Epithelial cell of esophagus (primary cell): ENCODE measurements around the gene VSTM2B.

Experiments used
- DNase-seq: peaks from one replicate; pipeline ENCODE4 v3.0.0; 2010; ENCODE audit warnings: low read depth
- H3K4me3 ChIP-seq: 2 replicates; pipeline ENCODE4 v1.5.1; 2011; ENCODE audit warnings: mild to moderate bottlenecking, low read length, control low read depth
- CTCF ChIP-seq: IDR thresholded peaks from 2 replicates; pipeline ENCODE4 v1.5.1; 2011; ENCODE audit warnings: low read depth, mild to moderate bottlenecking, low read length, control low read depth, inconsistent platforms; ENCODE audit not compliant: insufficient read depth; ENCODE audit errors: missing control alignments

Gene VSTM2B

DNA sequence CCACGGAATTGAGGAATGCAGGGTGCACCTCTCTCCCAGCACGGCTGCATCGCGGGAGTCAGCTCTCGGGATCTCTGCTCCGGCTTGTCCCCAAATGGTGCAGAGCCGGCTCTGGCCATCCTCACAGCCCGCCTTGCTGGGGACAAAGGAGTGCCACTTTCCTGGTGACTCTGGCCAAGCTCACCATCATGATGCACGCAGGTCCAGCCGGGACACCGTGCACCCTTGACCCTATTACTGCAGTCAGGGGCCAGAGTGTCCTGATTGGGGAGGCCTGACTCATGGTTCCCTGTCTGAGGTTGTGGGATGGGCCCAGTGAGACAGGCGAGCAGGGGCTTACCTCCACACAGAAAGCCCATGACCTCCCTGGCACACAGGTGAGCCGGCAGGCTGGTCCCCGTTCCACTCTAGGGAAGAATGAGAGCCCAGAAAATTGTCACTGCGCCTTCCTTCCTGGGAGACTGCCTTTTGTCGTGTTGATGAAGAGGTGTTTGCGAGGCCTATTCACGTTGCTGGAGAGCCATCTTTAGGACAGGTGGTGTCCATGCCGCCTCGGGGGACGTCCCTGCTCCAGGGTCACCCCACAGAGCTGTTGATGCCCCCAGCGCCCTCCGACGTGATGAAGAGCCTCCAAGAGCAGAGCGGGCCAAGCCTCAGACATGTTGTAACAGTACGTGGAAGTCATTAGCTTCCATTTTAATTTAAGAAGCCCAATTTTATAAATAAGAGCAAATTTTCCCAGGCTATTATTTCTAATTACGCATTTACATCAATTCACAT, 18.5 kb upstream of the VSTM2B start:
- H3K4me3 ChIP-seq: no peak overlapping the region
- no peak for TF ChIP-seq CTCF
- DNase-seq: no peak

GRCh38 chr19:29508181-29508580, 17.6 kb upstream of the VSTM2B start:
- no peak for DNase-seq
- no peak for TF ChIP-seq CTCF
- no peak overlapping the region for H3K4me3 ChIP-seq

DNA sequence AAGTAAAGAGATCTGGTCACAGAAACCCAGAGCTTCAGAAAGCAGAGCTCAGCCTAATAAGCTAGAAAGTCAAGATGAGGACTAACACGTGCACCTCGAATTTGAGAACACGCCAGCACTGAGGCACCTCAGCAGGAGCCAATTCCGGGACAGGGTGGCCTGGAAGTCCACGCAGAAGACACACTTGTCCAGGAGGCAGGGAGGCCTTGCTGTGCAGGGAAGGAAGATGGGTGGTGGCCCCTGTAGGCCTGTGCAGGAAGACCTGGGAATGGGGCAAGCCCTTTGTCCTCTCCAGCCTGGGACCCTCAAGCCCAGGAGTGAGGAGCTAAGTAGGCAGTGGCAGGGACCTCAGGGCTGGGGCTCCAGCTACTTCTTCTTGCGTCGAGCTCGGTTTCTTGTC, 16.3 kb upstream of the VSTM2B start:
- no peak for TF ChIP-seq CTCF
- no peak for DNase-seq
- no peak overlapping the region for H3K4me3 ChIP-seq

GRCh38 chr19:29510701-29511265, 15.0 kb upstream of the VSTM2B start:
- no peak for DNase-seq
- TF ChIP-seq CTCF: no peak
- H3K4me3 ChIP-seq: no peak overlapping the region

DNA sequence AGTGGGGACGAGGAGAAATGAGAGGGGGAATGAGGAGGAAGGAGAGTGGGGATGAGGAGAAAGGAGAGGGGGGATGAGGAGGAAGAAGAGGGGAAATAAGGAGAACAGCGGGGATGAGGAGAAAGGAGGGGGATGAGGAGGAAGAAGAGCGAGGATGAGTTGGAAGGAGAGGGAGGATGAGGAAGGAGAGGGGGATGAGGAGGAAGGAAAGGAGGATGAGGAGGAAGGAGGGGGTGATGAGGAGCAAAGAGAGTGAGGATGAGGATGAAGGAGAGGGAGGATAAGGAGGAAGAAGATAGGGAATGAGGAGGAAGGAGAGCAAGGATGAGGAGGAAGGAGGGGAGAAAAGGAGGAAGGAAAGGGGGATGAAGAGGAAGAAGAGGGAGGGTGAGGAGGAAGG, 14.0 kb upstream of the VSTM2B start:
- H3K4me3 ChIP-seq: no peak overlapping the region
- no peak for TF ChIP-seq CTCF
- DNase-seq: no peak

DNA sequence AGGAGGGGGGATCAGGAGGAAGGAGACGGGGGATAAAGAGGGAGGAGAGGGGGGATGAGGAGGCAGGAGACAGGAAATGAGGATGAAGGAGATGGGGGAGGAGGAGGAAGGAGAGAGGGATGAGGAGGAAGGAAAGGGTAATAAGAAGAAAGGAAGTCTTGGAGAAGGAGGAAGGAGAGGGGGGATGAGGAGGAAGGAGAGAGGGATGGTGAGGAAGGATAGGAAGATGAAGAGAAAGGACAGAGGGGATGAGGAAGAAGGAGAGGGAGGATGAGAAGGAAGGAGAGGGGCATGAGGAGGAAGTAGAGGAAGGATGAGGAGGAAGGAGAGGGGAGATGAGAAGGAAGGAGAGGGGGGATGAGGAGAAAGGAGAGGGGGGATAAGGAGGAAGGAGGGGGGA, 13.0 kb upstream of the VSTM2B start:
- no peak for TF ChIP-seq CTCF
- no peak overlapping the region for H3K4me3 ChIP-seq
- DNase-seq: no peak
